Neutrophil (primary cell): ENCODE measurements around the gene RNU6-8.

Experiments
- H3K27ac ChIP-seq: fragments of 200-600 bp; sonication (generic); 2 replicates; pipeline ENCODE4 v1.5.1; 2016; ENCODE audit warnings: mild to moderate bottlenecking, moderate library complexity
- H3K27me3 ChIP-seq: fragments of 200-600 bp; sonication (generic); 2 replicates; pipeline ENCODE4 v1.6.0; 2016; ENCODE audit warnings: mild to moderate bottlenecking
- H3K36me3 ChIP-seq: fragments of 200-600 bp; sonication (generic); 2 replicates; pipeline ENCODE4 v1.5.1; 2017
- H3K4me1 ChIP-seq, 2 experiments: fragments of 200-600 bp in 1 of 2; sonication (generic) in 1 of 2; 1 replicate in 1 of 2; 2 replicates in 1 of 2; pipeline versions ENCODE4 v1.5.1 to v1.6.1; 2013 to 2016; ENCODE audit warnings: low read depth in 1 of 2, low read length in 1 of 2, mild to moderate bottlenecking in 1 of 2, moderate library complexity in 1 of 2; ENCODE audit not compliant: control insufficient read depth in 1 of 2, insufficient read depth in 1 of 2
- H3K4me3 ChIP-seq, 2 experiments: fragments of 200-600 bp in 1 of 2; sonication (generic) in 1 of 2; 1 replicate in 1 of 2; 2 replicates in 1 of 2; pipeline ENCODE4 v1.5.1; 2013 to 2016; ENCODE audit warnings: low read depth in 1 of 2, low read length in 1 of 2, mild to moderate bottlenecking in 1 of 2, moderate library complexity in 1 of 2
- H3K9me3 ChIP-seq: fragments of 200-600 bp; sonication (generic); 2 replicates; pipeline ENCODE4 v1.5.1; 2016
- CTCF ChIP-seq: fragments of 200-600 bp; sonication (generic); IDR thresholded peaks from 2 replicates; pipeline ENCODE4 v1.5.1; 2016; ENCODE audit warnings: antibody characterized with exemption

The RNU6-8 gene

GRCh38 chr14:32249371-32249770, 46.3 kb upstream of the RNU6-8 start:
- no peak overlapping the region for H3K27ac ChIP-seq
- TF ChIP-seq CTCF = no peak
- no peaks in the 10 kb centered on the region for H3K4me1 ChIP-seq
- H3K4me3 ChIP-seq = no peak overlapping the region
- H3K36me3 ChIP-seq = no peaks in the 10 kb centered on the region
- no peaks in the 10 kb centered on the region for H3K27me3 ChIP-seq
- H3K9me3 ChIP-seq = no peaks in the 10 kb centered on the region

- H3K4me1 ChIP-seq = no peaks in the 10 kb centered on the region
- H3K4me3 ChIP-seq = no peak overlapping the region
- no peaks in the 10 kb centered on the region for H3K36me3 ChIP-seq
- no peaks in the 10 kb centered on the region for H3K27me3 ChIP-seq
- no peaks in the 10 kb centered on the region for H3K9me3 ChIP-seq
- no peak for TF ChIP-seq CTCF
- H3K27ac ChIP-seq = no peak overlapping the region
Observed at GRCh38 chr14:32246751-32247150, 43.7 kb upstream of the RNU6-8 start.

GRCh38 chr14:32244404-32244803, 41.3 kb upstream of the RNU6-8 start:
- H3K27me3 ChIP-seq = no peaks in the 10 kb centered on the region
- no peak overlapping the region for H3K27ac ChIP-seq
- no peak overlapping the region for H3K4me3 ChIP-seq
- no peaks in the 10 kb centered on the region for H3K9me3 ChIP-seq
- no peaks in the 10 kb centered on the region for H3K36me3 ChIP-seq
- H3K4me1 ChIP-seq = no peaks in the 10 kb centered on the region
- no peak for TF ChIP-seq CTCF

GRCh38 chr14:32233260-32233659, 30.2 kb upstream of the RNU6-8 start:
- Histone ChIP-seq H3K4me3 (no peak overlapping the region), H3K27ac (no peak overlapping the region), H3K4me1 (no peaks in the 10 kb centered on the region), H3K27me3 (no peaks in the 10 kb centered on the region), H3K9me3 (no peaks in the 10 kb centered on the region), H3K36me3 (no peaks in the 10 kb centered on the region)
- no peak for TF ChIP-seq CTCF

- H3K36me3 ChIP-seq = no peaks in the 10 kb centered on the region
- TF ChIP-seq CTCF = no peak
- H3K27me3 ChIP-seq = no peaks in the 10 kb centered on the region
- no peaks in the 10 kb centered on the region for H3K9me3 ChIP-seq
- no peak overlapping the region for H3K27ac ChIP-seq
- no peaks in the 10 kb centered on the region for H3K4me1 ChIP-seq
- H3K4me3 ChIP-seq = no peak overlapping the region
Observed at GRCh38 chr14:32232481-32232880, 29.4 kb upstream of the RNU6-8 start.

GRCh38 chr14:32230695-32231280, 27.7 kb upstream of the RNU6-8 start:
- no peaks in the 10 kb centered on the region for H3K9me3 ChIP-seq
- no peak for TF ChIP-seq CTCF
- no peaks in the 10 kb centered on the region for H3K4me1 ChIP-seq
- no peaks in the 10 kb centered on the region for H3K36me3 ChIP-seq
- no peak overlapping the region for H3K27ac ChIP-seq
- H3K27me3 ChIP-seq = no peaks in the 10 kb centered on the region
- no peak overlapping the region for H3K4me3 ChIP-seq
